Activated naive CD4-positive, alpha-beta T cell treated with anti-CD3 and anti-CD28 coated beads, Interleukin-2, amount 50 U/mL, for 72 hours (primary cell): Measurements from ENCODE around the gene TOR1A. TPM values are rescaled to one million over a fixed set of nuclear protein-coding genes. Genes with fewer than 3 reads are reported as not detected.
"Not testable (repeated sequence)": the region's sequence is repeated elsewhere in the genome, so short reads cannot be mapped to it uniquely, and the experiment has no call there.

Source experiments
- ATAC-seq, 2 donors: fragments of 150-1000 bp; cut with Tn5 transposase; 2 replicates each; pipeline ENCODE4 v1.10.0; 2021; ENCODE audit warnings: mild to moderate bottlenecking in 2 of 2, moderate library complexity in 2 of 2
- DNase-seq, 2 donors: peaks; one replicate each; pipeline ENCODE4 v3.0.0; 2021 to 2022; ENCODE audit warnings: low spot score in 2 of 2
- H3K27ac Mint-ChIP-seq, 2 donors: one replicate each; pipeline ENCODE4 v1.8.0; 2022; ENCODE audit warnings: mild to moderate bottlenecking in 2 of 2, mixed read lengths in 2 of 2
- H3K36me3 Mint-ChIP-seq, 2 donors: one replicate each; pipeline ENCODE4 v1.8.0; 2022; ENCODE audit warnings: mixed read lengths in 2 of 2
- H3K9me3 Mint-ChIP-seq, 2 donors: one replicate each; pipeline ENCODE4 v1.8.0; 2022; ENCODE audit warnings: mixed read lengths in 2 of 2
- total RNA-seq, 2 donors: library from RNA; stranded (reverse); gene quantifications; one replicate each; pipeline ENCODE4 v1.2.3, GENCODE V29; 2022

TOR1A gene
- total RNA-seq, 2 donors from 2014 or later: 33.4 to 48.6 TPM

DNA sequence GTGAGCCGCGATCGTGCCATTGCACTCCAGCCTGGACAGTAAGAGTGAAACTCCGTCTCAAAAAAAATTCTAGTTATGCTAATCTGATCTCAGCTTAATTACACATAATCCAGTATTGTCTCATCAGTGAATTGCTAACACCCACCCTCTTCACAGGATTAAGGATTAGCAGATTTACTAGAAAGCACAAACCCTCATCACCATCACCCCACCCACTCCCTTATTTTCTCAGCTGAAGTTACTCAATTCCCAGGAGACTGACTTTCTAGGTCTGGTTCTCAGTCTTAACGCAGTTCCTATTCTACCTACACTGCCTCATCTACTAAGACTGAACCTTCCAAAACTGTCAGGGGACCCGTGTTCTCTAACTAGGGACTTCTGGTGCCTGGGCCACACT, 12.0 kb downstream of the TOR1A start:
- Mint-ChIP-seq H3K36me3 (peaks cover 8 to 27% of the 10 kb centered on the region in 2 donors), H3K27ac (peak overlapping the region; percentile 75 to 79), H3K9me3 (no peaks in the 10 kb centered on the region)
- ATAC-seq: peak; percentile 39 to 51
- no peak for DNase-seq

DNA sequence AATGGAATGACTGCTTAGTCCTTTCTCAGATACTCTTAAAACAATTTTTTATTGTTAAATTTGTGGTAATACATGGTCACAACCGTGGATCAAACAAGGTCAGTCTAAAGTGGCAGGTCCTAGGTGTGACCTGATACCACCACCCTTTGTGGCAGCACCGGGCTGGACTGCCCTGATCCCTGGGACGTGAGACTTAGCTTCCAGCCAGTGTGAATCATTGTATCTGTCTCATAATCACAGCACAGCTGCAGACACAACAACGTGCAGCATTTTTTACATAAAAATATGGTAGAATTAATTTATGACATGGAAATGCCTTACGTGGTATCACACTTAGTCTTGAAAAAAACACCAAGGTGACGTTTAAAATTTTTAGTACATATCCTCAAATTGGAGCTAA, 13.1 kb downstream of the TOR1A start:
- DNase-seq: no peak
- Mint-ChIP-seq H3K9me3 (no peaks in the 10 kb centered on the region), H3K27ac (no peak overlapping the region), H3K36me3 (peaks cover 17 to 28% of the 10 kb centered on the region in 2 donors)
- ATAC-seq: no peak

DNA sequence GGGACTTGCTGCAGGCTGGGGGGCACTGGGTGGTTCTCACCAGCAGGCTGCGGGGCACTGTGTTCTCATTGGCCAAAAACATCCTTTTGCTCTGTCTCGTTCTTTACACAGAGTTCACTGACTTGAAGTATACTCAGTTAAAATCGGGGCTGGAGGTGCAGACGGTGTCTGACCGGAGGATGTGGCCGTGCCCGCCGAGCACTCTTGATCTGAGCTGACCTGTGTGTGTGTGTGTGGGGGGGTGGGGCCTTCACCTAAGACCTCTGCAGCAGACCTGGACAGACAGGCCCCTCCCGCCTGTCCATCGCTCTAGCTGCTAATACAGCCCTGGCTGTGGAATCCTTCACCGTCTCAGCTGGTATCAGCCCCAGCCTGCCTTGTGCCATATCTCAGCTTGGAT, 13.8 kb downstream of the TOR1A start:
- DNase-seq: no peak
- H3K36me3 Mint-ChIP-seq: peaks cover 20 to 28% of the 10 kb centered on the region in 2 donors
- no peak for ATAC-seq
- H3K27ac Mint-ChIP-seq: no peak overlapping the region
- H3K9me3 Mint-ChIP-seq: no peaks in the 10 kb centered on the region

DNA sequence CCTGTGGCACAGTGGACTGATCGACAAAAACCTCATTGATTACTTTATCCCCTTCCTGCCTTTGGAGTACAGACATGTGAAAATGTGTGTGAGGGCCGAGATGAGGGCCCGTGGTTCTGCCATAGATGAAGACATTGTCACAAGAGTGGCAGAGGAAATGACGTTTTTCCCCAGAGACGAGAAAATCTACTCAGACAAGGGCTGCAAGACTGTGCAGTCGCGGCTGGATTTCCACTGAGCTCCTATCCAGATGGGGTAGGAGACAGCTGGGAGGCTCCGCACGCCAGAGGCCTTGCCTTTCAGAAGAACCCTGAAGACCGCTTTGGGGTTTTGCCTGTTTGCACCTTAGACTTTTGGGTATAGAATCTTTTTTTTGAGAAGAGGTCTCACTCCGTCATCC, 14.6 kb downstream of the TOR1A start:
- ATAC-seq (no peak), DNase-seq (no peak)
- peaks cover 21 to 28% of the 10 kb centered on the region in 2 donors for H3K36me3 Mint-ChIP-seq
- no peaks in the 10 kb centered on the region for H3K9me3 Mint-ChIP-seq
- H3K27ac Mint-ChIP-seq: peak overlapping the region in 1 of 2 donors; percentile 51

DNA sequence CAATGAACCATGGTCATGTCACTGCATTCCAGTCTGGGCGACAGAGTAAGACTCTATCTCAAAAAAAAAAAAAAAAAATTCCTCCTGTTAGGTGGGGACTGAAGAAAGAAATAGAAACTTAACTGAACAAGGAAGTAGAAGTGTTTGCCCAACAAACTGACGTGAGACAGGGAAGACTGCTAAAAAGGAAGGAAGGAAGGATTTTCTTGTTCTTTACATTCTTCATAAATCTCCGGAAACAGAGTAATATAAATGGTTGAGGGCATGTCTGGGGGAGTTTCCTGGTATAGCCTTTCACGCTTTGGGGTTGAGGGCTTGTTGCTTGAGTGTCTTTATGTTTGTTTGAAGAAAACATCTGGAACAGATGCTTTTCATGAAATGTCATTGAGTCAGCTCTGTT, 17.9 kb downstream of the TOR1A start:
- H3K36me3 Mint-ChIP-seq: peaks cover 28% of the 10 kb centered on the region in 2 donors
- H3K27ac Mint-ChIP-seq: peak overlapping the region; percentile 48 to 82
- ATAC-seq: no peak
- no peak for DNase-seq
- H3K9me3 Mint-ChIP-seq: no peaks in the 10 kb centered on the region

DNA sequence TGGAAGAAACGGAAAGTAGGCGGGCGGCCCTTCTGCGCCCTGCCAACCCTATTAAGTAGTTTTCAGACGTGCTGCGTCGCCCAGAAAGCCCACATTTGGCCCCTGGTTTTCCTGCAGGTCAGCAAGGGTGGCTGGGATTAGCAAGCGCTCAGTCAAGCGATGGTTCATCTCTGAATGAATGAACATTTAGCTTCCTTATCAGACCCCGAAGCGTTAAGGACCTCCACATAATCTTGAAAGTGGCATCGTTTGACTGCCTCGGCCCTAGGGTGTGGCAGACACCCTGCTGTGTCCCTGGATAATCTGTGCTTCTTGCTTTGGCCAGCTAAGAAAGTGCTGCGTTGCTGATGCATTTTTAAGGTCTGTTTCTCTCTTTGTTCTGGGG, 20.3 kb downstream of the TOR1A start:
- ATAC-seq (peak in 1 of 2 donors; percentile 7), DNase-seq (no peak)
- no peaks in the 10 kb centered on the region for H3K9me3 Mint-ChIP-seq
- peaks cover 18 to 24% of the 10 kb centered on the region in 2 donors for H3K36me3 Mint-ChIP-seq
- peak overlapping the region; percentile 22 to 83 for H3K27ac Mint-ChIP-seq

DNA sequence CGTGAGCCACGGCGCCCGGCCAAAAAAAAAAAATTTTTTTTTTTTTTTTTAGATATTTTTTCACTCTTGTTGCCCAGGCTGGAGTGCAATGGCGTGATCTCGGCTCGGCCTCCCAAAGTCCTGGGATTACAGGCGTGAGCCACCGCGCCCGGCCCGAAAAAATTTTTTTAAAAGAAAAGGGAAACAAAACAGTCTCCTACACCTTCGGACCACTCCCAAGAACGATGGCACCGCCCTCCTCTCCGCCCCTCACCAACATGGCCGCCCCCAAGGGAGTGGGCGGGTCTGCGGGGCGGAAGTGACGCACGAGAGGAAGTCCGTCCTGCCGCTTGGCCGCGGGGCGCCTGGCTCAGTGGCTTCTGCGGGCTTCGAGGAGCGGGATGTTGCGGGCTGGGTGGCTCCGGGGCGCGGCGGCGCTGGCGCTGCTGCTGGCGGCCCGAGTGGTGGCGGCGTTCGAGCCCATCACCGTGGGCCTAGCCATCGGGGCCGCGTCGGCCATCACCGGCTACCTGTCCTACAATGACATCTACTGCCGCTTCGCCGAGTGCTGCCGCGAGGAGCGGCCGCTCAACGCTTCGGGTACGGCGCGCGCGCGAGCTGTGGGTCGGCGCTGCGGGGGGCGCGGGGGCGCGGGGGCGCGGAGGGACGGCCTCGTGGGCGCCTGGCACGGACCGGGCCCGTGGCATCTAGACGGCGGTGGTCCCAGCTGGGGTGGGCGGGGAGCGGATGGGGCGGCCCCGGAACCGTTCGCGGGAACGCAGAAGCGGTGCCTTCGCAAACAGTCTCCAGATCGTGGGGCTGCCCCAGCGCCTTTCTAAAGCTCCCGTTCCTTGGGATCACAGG, 20.9 kb downstream of the TOR1A start, which contains the start of gene TOR1B:
TOR1B (plus strand) TSS at position 352 of the 843 bp plus-strand sequence; CDS start at position 381, 29 bp downstream.
- peak within 1 kb of the TSS; percentile 83 to 99 for H3K27ac Mint-ChIP-seq
- ATAC-seq (peak; percentile 94 to 98), DNase-seq (peak; percentile 96)
- H3K36me3 Mint-ChIP-seq: peaks cover 15 to 24% of the 10 kb centered on the region in 2 donors
- no peaks in the 10 kb centered on the region for H3K9me3 Mint-ChIP-seq

DNA sequence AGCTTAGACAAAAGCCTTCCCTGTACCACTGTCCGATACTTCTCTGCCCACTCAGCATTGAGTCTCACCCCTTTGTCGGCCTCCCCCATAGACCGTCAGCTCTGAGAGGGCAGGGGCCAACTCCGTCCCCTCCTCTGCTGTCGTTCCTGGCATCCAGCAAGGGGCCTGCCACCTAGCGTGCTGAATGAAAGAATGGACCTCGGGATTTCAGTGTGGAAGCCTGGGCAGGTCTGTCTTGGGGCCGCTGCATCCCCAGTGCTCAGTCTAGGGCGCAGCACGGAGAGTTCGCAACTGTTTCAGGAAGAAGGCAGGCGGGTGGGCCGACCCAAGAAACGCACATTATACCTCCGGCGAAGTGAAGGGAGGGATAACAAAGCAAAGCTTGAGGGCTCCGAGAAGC, 22.4 kb downstream of the TOR1A start:
- no peaks in the 10 kb centered on the region for H3K9me3 Mint-ChIP-seq
- H3K36me3 Mint-ChIP-seq: peaks cover 8 to 18% of the 10 kb centered on the region in 2 donors
- DNase-seq: no peak
- no peak for ATAC-seq
- H3K27ac Mint-ChIP-seq: peak overlapping the region in 1 of 2 donors; percentile 55

DNA sequence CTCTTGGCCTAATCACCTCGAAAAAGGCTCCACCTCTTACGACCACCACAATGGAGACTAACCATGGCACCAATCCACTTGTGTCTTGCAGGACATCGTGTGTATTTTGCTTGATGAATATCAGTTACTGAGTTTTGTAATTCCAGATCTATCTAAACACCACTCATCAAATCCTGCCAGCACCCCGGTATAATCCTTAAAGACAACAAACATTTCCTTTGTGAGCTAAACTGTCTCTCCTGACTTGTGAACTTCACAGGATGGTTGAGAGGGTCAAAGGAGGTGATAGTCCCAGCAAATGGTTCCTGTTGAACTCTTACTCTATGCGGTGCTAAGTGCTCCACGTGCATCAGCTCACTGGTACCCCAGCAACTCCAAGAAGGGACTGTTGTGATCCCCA, 25.0 kb downstream of the TOR1A start:
- H3K27ac Mint-ChIP-seq: peak overlapping the region in 1 of 2 donors; percentile 8
- ATAC-seq (no peak), DNase-seq (no peak)
- peaks cover 0 to 3% of the 10 kb centered on the region in 2 donors for H3K36me3 Mint-ChIP-seq
- H3K9me3 Mint-ChIP-seq: no peaks in the 10 kb centered on the region

DNA sequence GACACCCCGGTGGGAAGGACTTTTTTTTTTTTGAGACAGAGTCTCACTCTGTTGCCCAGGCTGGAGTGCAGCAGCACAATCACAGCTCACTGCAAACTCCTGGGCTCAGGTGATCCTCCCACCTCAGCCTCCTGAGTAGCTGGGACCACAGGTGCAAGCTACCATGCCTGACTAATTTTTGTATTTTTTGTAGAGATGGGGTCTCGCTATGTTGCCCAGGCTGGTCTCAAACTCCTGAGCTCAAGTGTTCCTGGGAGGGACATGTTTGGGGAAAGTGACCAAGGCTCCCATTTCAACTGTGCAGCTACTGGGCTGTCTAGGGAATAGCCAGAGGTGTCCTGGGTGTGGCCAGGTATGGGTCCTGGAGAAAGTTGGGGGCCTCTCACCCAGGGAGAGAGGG, 27.9 kb downstream of the TOR1A start:
- H3K9me3 Mint-ChIP-seq, H3K27ac Mint-ChIP-seq, ATAC-seq, H3K36me3 Mint-ChIP-seq, DNase-seq: not testable (repeated sequence)

DNA sequence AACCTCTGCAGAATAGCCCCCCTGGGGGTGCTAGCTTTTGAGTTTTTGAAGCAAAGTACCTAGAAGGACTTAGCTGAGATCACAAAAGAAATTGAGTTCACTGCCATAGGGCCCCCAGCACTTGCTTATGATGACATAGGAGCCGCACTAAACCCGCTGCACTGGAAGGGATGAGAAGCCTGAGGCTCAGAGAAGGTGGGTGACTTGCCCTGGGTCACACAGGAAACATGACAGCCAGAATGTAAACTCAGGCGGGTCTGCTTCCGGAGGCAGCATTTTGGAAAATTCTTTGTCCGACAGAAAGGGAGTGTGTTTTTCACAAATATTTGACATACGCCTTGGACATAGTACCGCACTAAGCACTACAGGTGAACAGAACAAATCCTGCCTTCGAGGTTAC, 29.4 kb downstream of the TOR1A start:
- DNase-seq (no peak), ATAC-seq (no peak)
- Mint-ChIP-seq H3K36me3 (no peaks in the 10 kb centered on the region), H3K27ac (no peak overlapping the region), H3K9me3 (no peaks in the 10 kb centered on the region)

DNA sequence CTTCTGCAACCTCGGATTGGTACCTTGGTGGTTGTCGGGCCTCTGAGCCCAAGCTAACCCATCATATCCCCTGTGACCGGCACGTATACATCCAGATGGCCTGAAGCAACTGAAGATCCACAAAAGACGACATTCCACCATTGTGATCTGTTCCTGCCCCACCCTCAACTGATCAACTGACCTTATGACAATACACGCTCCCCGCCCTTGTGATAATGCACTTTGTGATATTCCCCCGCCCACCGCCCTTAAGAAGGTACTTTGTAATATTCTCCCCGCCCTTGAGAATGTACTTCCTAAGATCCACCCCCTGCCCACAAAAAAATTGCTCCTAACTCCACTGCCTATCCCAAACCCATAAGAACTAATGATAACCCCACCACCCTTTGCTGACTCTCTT, 37.5 kb downstream of the TOR1A start:
- DNase-seq (no peak), ATAC-seq (no peak)
- no peaks in the 10 kb centered on the region for H3K36me3 Mint-ChIP-seq
- H3K27ac Mint-ChIP-seq: no peak overlapping the region
- H3K9me3 Mint-ChIP-seq: no peaks in the 10 kb centered on the region

DNA sequence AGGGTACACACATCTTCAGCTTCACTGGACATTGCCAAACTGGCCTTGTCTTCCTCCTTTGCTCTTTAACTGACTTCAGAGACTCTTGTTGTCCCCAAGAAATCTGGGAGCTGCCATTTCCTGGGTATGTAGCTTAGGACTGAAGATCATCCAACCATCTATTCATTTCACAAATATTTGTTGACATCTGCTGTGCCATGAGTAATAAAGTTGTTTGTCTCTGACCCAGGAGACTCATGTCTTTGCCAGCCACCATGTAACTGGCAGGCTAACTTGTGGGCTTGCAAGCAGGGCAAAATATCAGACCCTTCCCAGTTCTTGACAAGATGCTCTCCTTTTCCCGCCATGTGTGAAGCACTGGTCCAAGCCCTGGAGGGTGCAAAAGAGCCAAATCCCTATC, 38.1 kb downstream of the TOR1A start:
- H3K36me3 Mint-ChIP-seq: no peaks in the 10 kb centered on the region
- ATAC-seq (no peak), DNase-seq (no peak)
- H3K9me3 Mint-ChIP-seq: no peaks in the 10 kb centered on the region
- no peak overlapping the region for H3K27ac Mint-ChIP-seq

DNA sequence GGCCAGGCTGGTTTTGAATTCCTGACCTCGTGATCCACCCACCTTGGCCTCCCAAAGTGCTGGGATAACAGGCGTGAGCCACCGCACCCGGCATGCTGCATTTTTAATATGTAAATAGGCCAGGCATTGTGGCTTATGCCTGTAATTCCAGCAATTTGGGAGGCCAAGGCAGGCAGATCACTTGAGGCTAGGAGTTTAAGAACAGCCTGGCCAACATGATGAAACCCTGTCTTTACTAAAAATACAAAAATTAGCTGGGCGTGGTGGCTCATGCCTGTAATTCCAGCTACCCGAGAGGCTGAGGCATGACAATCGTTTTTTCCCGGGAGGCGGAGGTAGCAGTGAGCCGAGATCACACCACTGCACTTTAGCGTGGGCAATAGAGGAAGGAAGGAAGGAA, 39.0 kb downstream of the TOR1A start:
- not testable (repeated sequence) for H3K27ac Mint-ChIP-seq, DNase-seq, ATAC-seq, H3K9me3 Mint-ChIP-seq, H3K36me3 Mint-ChIP-seq

DNA sequence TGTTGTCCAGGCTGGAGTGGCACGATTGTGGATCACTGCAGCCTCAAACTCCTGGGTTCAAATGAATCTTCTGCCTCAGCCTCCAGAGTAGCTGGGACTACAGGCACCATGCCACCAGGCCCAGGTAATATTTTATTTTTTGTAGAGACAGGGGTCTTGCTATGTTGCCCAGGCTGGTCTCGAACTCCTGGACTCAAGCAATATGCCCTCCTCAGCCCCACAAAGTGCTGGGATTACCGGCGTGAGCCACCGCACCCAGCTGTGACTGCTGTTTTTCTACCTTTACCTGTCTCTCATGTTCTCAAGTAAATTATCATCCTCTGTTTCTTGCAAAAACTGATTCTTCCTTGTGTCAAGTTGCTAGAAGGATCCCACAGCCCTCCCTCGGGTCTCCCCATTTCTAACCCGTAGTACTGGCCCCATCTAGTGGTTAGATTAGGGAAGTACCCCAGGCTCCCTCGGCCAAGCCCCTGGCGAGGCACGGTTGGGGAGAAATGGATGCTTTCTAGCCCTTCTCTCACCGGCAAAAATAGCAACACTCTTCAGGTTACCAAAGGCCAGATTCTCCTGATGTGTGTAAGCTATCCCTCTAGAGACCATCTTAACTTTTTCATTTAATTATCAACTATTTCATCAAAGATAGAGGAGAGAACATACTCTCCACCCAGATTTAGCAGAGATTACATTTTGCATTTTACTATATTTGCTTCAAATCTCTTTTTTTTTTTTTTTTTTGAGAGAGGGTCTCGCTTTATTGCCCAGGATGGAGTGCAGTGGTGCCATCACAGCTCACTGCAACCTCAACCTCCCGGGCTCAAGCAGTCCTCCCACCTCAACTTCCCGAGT, 40.2 kb downstream of the TOR1A start:
- no peaks in the 10 kb centered on the region for H3K36me3 Mint-ChIP-seq
- peak in 1 of 2 donors; percentile 82 for DNase-seq
- ATAC-seq: peak; percentile 95 to 97
- H3K27ac Mint-ChIP-seq: peak overlapping the region in 1 of 2 donors; percentile 11
- H3K9me3 Mint-ChIP-seq: no peaks in the 10 kb centered on the region

DNA sequence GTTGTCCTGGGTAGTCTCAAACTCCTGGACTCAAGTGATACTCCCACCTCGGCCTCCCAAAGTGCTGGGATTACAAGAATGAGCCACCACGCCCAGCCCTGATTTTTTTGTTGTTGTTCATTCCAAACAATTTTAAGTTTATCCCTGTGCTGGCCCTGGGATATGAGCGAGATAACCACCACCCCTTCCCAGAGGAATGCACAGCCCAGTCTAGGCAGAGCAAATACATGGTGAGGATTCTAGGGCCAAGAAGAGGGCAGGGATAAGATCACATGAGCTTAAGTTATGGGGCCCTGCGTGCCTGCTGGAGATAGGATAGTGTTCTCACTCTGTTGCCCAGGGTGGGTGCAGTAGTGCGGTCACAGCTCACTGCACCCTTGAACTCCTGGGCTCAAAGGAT, 42.0 kb downstream of the TOR1A start:
- no peak overlapping the region for H3K27ac Mint-ChIP-seq

DNA sequence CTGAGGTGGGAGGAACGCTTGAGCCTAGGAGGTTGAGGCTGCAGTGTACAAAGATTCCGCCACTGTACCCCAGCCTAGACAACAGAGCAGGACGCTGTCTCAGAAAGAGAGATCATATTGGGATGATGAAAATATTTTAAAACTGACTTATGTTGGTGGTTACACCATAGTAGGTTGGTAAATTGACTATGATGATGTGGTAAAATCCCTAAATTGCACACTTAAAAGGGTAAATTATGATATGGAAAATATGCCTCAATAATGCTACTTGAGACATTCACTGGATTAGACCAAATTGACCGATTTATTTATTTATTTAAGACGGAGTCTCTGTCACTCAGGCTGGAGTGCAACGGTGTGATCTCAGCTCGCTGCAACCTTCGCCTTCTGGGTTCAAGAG, 42.8 kb downstream of the TOR1A start:
- ATAC-seq: no peak

More for the DNA sequence above, 42.0 kb downstream of the TOR1A start:
- Mint-ChIP-seq H3K9me3 (no peaks in the 10 kb centered on the region), H3K36me3 (no peaks in the 10 kb centered on the region)
- DNase-seq (no peak), ATAC-seq (no peak)

More for the DNA sequence above, 42.8 kb downstream of the TOR1A start:
- no peak overlapping the region for H3K27ac Mint-ChIP-seq
- H3K36me3 Mint-ChIP-seq: no peaks in the 10 kb centered on the region
- H3K9me3 Mint-ChIP-seq: no peaks in the 10 kb centered on the region
- no peak for DNase-seq
